ENCODE data around the gene CHRNE.

DNA sequence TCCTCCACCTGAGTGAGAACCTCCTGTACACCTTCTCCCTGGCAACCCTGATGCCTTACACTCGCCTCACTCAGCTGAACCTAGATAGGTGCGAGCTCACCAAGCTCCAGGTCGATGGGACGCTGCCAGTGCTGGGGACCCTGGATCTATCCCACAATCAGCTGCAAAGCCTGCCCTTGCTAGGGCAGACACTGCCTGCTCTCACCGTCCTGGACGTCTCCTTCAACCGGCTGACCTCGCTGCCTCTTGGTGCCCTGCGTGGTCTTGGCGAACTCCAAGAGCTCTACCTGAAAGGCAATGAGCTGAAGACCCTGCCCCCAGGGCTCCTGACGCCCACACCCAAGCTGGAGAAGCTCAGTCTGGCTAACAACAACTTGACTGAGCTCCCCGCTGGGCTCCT, 29.9 kb upstream of the CHRNE start:
- TF ChIP-seq, protein P1, sequence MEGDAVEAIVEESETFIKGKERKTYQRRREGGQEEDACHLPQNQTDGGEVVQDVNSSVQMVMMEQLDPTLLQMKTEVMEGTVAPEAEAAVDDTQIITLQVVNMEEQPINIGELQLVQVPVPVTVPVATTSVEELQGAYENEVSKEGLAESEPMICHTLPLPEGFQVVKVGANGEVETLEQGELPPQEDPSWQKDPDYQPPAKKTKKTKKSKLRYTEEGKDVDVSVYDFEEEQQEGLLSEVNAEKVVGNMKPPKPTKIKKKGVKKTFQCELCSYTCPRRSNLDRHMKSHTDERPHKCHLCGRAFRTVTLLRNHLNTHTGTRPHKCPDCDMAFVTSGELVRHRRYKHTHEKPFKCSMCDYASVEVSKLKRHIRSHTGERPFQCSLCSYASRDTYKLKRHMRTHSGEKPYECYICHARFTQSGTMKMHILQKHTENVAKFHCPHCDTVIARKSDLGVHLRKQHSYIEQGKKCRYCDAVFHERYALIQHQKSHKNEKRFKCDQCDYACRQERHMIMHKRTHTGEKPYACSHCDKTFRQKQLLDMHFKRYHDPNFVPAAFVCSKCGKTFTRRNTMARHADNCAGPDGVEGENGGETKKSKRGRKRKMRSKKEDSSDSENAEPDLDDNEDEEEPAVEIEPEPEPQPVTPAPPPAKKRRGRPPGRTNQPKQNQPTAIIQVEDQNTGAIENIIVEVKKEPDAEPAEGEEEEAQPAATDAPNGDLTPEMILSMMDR (conservative IDR thresholded peaks at IDR 0.05 in 1 of 2, IDR thresholded peaks at IDR 0.05 in 1 of 2; ENCODE audit: low read depth in 1 of 2, low read length in 2 of 2): no peak
- TF ChIP-seq EZH2 (IDR thresholded peaks at IDR 0.05; ENCODE audit: low read length, missing control alignments): no peak

All from fibroblast of lung (primary cell).